Measurements from ENCODE around the gene ATE1.

The ATE1 gene

DNA sequence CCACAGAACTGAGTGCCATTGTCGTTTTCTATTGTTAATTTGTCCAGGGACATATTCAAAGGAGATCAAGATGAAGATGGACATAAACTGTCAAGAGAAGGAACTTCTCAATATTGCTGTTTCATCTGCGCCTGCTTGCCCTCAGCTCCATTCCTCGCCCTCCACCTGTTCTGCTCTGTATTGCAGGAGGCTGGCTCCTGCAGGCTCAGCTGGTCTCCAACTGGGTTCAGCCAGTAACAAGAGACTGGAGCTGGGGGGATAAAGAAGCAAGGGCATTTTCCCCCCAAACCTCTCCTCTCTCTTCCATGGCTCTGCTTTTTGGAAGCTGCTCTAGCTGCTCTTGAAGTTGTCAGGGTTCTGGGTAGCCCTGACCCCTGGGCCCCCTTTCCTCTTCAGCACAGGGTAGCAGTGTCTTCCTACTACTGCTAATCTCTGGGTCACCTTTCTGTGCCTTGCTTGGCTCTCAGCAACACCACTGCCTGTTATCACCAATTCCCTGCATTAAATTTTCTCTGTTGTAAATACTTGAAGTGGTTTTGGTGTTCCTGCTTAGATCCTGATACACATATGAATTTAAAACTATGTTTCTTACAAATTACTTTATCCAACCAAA lies 180.6 kb downstream of the ATE1 start:
- no peak overlapping the region for H3K4me3 ChIP-seq (ENCODE audit: low read length)
- TF ChIP-seq, protein P1, sequence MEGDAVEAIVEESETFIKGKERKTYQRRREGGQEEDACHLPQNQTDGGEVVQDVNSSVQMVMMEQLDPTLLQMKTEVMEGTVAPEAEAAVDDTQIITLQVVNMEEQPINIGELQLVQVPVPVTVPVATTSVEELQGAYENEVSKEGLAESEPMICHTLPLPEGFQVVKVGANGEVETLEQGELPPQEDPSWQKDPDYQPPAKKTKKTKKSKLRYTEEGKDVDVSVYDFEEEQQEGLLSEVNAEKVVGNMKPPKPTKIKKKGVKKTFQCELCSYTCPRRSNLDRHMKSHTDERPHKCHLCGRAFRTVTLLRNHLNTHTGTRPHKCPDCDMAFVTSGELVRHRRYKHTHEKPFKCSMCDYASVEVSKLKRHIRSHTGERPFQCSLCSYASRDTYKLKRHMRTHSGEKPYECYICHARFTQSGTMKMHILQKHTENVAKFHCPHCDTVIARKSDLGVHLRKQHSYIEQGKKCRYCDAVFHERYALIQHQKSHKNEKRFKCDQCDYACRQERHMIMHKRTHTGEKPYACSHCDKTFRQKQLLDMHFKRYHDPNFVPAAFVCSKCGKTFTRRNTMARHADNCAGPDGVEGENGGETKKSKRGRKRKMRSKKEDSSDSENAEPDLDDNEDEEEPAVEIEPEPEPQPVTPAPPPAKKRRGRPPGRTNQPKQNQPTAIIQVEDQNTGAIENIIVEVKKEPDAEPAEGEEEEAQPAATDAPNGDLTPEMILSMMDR (conservative IDR thresholded peaks at IDR 0.05; ENCODE audit: low read length), result no peak
- DNase-seq (ENCODE audit: low read depth), result no peak

DNA sequence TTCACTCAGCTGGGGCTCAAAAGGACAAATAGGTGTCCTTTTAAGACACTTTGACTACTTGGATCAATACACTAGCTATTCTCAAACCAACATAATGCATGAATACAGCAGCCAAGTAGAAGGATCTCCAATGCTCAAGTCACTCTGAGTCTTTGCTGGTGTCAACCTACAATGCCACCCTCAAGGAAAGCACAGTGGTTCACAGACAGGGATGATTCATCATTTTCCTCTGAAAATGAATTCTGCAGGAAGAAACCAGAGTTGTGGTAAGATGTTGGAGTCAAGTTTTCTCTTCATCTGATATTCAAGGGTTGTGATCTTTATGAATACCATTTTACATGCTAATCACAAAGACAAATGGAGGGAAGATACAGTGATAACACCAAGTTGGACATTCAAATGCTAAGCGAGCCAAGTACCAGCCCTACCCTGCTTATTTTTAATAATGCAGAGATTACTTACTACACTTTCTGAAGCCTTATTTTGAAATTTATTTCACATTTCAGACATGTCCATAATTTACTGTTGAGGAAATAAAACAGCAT lies 186.5 kb downstream of the ATE1 start:
- no peak overlapping the region for H3K4me3 ChIP-seq (ENCODE audit: low read length)
- DNase-seq (ENCODE audit: low read depth), result no peak
- TF ChIP-seq, protein P1 (conservative IDR thresholded peaks at IDR 0.05; ENCODE audit: low read length), result no peak

DNA sequence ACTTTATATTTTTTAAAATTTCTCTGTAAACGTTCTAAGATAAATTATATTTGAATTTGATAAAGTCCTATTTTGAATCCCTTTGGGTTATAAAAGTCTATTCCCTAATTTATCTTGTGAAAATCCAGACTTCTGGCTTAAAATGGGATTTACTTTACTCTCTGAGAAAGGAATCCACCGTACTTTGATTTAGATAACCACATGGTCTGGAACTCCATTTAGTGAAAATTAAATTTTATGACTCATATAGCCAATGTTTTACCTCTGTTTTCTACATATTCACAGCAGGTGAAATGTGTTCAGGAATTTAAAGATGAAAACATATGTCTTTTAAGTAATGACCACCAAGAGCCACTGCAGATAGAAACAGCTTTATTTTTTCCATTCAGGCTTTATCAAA lies 187.8 kb downstream of the ATE1 start:
- DNase-seq (ENCODE audit: low read depth), result no peak
- H3K4me3 ChIP-seq (ENCODE audit: low read length), result no peak overlapping the region
- TF ChIP-seq, protein P1 (conservative IDR thresholded peaks at IDR 0.05; ENCODE audit: low read length), result no peak

DNA sequence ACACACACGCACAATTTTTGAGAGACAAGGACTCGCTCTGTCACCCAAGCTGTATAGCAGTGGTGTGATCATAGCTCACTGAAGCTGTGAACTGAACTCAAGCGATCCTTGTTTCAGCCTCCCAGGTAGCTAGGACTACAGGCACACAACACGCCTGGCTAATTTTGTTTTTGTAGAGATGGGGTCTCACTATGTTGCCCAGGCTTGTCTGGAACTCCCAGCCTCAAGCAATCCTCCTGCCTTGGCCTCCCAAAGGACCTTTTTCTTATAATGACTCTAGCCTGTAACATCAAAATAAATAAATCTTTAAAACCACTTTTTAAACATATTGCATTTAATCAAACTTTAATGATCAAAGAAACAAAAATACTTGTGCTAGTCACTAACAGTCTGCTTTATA lies 188.7 kb downstream of the ATE1 start:
- TF ChIP-seq, protein P1 (conservative IDR thresholded peaks at IDR 0.05; ENCODE audit: low read length), result no peak
- DNase-seq (ENCODE audit: low read depth), result no peak
- H3K4me3 ChIP-seq (ENCODE audit: low read length), result no peak overlapping the region

DNA sequence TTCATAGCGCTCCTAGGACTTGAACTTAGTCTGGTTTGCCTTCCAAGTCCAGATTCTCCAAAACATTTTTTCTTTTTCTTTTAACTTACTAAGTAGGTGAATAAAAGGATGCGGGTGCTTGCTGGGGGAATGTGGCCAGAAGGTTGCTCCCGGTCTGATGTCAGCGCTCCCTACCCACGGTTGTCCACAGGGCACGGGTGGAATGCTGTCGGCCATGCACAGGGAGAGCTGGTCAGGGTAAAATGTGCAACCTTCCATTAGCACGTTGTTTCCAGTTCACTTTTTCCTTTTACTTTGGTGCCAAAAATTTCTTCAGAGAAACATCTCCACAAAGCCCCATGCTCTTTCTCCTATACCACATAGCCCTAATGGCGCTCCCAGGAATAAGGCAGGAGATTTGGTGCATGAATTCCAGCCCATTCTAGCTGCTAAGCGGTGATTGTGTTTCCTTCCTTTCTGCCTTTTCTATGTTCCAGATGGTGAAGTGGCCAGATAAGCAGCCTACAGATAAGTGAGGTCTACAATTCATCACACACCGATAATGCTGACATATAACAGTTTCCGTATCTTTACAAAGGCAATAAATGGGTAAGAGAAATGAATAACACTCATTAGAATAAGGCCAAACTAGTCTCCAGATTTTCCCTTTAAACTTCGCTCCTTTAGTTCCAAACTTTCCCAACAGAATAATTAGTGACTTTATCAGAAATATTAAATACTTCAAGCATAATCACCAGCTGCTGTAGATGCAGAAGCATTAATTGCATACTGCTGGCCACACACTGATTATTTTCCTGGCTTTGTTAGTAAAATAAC lies 191.3 kb downstream of the ATE1 start:
- no peak for DNase-seq (ENCODE audit: low read depth)
- no peak overlapping the region for H3K4me3 ChIP-seq (ENCODE audit: low read length)
- TF ChIP-seq, protein P1 (conservative IDR thresholded peaks at IDR 0.05; ENCODE audit: low read length), result no peak

DNA sequence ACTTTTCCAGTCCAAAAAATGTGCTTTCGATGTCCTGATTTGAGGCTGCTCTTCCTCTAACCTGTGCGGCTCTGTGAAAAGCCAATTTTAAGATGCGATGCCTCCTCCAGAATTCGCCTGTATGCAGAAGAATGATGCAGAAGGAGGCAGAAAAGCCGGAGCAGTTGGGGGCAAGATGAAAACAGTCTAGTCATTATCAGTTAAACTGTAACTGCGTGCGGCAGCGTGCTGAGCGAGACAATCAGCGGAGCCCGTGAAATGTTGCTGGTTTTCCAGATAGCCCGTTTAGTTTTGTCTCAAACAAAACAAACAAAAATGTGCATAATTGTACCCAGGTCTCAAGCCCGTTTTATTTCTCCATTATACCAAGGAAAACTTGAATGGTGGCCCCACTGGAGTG lies 192.6 kb downstream of the ATE1 start:
- no peak for DNase-seq (ENCODE audit: low read depth)
- TF ChIP-seq, protein P1 (conservative IDR thresholded peaks at IDR 0.05; ENCODE audit: low read length), result no peak
- H3K4me3 ChIP-seq (ENCODE audit: low read length), result no peak overlapping the region

Data from AG10803 (cell line).